ENCODE results near the gene SDSL. TPM values are rescaled to one million over a fixed set of nuclear protein-coding genes. Genes with fewer than 3 reads are reported as not detected.

Gene SDSL, protein sequence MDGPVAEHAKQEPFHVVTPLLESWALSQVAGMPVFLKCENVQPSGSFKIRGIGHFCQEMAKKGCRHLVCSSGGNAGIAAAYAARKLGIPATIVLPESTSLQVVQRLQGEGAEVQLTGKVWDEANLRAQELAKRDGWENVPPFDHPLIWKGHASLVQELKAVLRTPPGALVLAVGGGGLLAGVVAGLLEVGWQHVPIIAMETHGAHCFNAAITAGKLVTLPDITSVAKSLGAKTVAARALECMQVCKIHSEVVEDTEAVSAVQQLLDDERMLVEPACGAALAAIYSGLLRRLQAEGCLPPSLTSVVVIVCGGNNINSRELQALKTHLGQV
- total RNA-seq, result 10 to 100 TPM; 14.7 to 20.1 TPM
- long read RNA-seq, transcript SDSL-202 (8 exons, 1,449 nt), result major isoform, 16 of 20 reads
- long read RNA-seq, partial matches to known transcripts, result 3 of 20 reads
- long read RNA-seq, other reads (novel, unspliced or antisense), result 1 of 20 reads

- DNase-seq (peak; percentile 75 to 77), ATAC-seq (peak; percentile 97)
- intact Hi-C loops (cut with DNase I, micrococcal nuclease), result no loop called here
These were observed at the start of gene SDSL for GRCh38 chr12:113422030-113422885. SDSL (plus strand) TSS chr12:113422380; CDS start chr12:113427983, 5,603 bp downstream.

GRCh38 chr12:113373440-113373839 lies 48.7 kb upstream of the SDSL start:
- intact Hi-C loops (cut with DNase I, micrococcal nuclease), result no loop called here
- no peak for ATAC-seq
- no peak for DNase-seq

DNA sequence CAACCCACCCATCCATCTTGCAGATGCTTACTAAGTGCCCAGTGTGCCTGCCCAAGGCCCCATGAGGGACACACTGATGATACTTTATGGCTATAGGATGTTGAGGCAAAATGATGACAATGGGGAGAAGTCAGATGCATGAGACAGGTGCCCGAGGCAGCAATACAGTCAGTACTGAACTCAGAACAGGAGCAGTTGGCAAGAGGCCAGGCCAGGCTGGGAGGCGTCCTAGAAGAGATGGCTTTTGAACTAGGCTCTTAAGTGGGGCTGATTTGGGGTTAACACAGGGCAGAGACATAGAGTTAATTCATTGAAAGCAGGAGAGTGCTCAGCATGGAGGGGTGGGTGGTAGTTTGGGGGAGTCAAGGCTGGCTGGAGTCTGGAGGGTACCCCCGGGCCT lies 48.2 kb upstream of the SDSL start:
- ATAC-seq, result no peak
- intact Hi-C loops (cut with DNase I, micrococcal nuclease), result no loop called here
- peak in 1 of 2 donors; percentile 18 for DNase-seq

GRCh38 chr12:113374823-113375428 lies 47.3 kb upstream of the SDSL start:
- no peak for DNase-seq
- ATAC-seq, result no peak
- intact Hi-C loops (cut with DNase I, micrococcal nuclease), result no loop called here

DNA sequence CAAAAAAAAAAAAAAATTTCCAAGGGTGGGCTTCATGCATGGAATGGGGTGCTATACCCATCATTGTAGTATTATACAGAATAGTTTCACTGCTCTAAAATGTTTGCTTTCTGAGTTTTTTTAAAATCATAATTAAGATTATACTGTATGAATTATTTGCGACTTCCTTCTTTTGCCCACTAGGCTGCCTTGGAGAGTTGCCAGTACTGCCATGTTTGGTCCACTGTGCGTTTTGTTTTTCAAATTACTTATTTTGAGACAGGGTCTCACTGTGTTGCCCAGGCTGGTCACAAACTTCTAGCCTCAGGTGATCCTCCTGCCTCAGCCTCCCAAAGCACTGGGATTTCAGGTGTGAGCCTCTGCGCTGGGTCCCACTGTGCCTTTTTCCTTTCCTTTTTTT lies 43.9 kb upstream of the SDSL start:
- no peak for DNase-seq
- intact Hi-C loops (cut with DNase I, micrococcal nuclease), result no loop called here
- ATAC-seq, result no peak

- intact Hi-C loops (cut with DNase I, micrococcal nuclease), result no loop called here
- no peak for DNase-seq
- ATAC-seq, result no peak
These were observed 41.0 kb upstream of the SDSL start for GRCh38 chr12:113381220-113381619.

DNA sequence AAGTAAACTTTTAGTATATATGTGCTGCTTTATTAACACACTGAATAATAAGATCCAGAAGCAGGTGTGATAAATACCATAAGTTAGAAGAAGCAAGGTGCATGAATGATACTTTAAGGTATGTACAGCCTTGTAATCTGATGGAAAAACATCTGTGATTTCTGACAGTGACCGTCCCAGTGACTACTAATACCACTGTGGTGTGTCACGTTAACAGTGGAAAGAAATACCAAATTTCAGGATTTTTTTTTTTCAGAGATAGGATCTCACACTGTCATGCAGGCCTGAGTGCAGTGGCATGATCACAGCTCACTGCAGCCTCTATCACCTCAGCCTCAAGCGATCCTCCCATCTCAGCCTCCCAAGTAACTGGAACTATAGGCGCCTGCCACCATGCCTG lies 40.0 kb upstream of the SDSL start:
- intact Hi-C loops (cut with DNase I, micrococcal nuclease), result no loop called here
- DNase-seq, result no peak
- ATAC-seq, result no peak

GRCh38 chr12:113384778-113385177 lies 37.4 kb upstream of the SDSL start:
- ATAC-seq, result no peak
- DNase-seq, result no peak
- intact Hi-C loops (cut with DNase I, micrococcal nuclease), result no loop called here

GRCh38 chr12:113385282-113385882 lies 36.8 kb upstream of the SDSL start:
- intact Hi-C loops (cut with DNase I, micrococcal nuclease), result no loop called here
- DNase-seq (no peak), ATAC-seq (no peak)

DNA sequence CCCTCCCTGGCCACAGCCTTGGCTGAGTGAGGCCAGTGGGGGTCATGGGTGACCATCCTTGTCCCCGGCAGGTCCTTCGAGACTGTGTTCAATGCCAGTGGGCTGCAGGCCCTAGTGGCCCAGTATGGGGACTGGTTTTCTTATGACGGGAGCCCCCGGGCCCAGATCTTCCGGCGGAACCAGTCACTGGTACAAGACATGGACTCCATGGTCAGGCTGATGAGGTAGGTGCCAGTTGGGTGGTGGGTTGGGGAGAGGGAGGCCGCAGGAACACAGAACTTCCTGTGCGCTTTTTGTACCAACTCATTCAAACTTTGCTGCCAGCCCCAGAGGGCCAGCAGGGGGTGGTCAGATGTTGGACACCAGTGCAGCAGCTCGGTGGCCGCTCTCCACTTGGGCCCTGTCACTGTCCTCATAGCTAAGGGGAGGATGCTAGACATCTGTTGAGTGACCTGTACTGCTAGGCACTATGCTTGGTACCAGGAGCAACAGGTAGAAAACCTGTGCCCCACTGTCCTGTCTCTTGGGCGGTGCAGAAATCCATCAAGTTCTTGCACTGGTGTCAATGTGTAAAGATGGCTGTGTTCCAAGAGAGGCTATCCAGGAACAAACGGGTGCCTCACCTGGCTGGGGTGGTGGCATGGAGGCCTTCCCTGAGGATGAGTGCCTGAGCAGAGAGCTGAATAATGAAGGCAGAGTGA lies 35.2 kb upstream of the SDSL start:
- DNase-seq (no peak), ATAC-seq (no peak)
- intact Hi-C loops (cut with DNase I, micrococcal nuclease), result no loop called here

DNA sequence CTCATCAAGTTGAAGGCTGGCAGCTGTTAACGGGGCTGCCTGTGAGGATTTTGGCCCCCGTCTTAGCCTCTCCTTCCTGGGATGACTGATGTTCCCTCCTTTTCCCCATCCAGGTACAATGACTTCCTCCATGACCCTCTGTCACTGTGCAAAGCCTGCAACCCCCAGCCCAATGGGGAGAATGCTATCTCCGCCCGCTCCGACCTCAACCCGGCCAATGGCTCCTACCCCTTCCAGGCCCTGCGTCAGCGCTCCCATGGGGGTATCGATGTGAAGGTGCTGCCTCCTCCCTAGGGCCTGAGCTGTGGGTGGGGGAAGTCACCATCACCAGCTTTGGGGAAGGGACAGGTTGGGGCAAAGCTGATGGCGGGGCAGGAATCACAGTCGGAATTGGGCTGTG lies 34.5 kb upstream of the SDSL start:
- no peak for ATAC-seq
- intact Hi-C loops (cut with DNase I, micrococcal nuclease), result no loop called here
- no peak for DNase-seq

- ATAC-seq, result no peak
- intact Hi-C loops (cut with DNase I, micrococcal nuclease), result no loop called here
- no peak for DNase-seq
These were observed 33.8 kb upstream of the SDSL start for GRCh38 chr12:113388351-113388750.

DNA sequence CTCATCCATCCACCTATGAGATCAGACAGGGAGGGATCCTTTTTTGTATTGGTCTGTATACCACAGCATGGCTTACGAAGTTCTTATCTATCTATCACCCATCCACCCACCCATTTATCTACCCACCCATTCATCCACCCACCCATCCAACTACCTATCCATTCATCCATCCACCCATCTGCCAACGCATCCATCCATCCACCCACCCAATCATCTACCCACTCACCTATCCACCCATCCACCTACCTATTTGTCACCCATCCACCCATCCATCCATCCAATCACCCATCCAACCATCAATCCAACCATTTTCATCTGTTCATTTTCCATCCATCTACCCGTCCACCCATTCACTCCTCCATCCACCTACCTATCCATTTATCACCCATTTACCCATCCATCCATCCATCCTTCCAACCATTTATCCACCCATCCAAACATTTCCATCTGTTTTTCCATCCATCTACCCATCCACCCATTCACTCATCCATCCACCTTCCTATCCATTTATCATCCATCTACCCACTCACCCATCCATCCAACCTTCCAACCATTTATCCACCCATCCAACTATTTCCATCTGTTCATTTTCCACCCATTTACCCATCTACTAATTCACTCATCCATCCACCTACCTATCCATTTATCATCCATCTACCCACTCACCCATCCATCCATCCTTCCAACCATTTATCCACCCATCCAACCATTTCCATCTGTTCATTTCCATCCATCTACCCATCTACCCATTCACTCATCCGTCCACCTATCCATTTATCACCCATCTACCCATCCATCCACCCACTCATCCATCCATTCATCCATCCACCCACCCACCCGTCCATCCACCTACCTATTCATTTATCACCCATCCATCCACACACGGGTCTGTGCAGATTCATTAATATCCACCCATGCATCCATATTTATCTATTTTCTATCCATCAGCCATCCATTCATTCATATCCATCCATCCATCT lies 31.8 kb upstream of the SDSL start:
- intact Hi-C loops (cut with DNase I, micrococcal nuclease), result no loop called here
- DNase-seq (no peak), ATAC-seq (no peak)

DNA sequence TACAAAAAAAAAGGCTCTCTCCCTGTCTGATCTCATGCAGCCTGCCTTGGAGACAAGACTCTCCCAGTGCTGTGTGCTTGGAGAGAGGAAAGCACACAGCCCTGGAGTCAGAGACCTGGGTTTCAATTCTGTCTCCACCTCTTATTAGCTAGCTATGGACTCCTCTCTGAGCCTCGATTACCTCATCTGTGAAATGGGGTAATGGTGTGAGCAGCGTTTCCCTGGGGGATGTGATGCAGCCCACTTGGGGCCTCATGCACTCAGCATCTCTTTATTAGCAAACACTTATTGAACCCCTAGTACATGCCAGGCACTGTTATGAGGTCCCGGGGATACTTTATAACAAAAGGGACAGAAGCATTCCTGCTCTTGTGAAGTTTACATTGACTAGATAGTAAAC lies 31.0 kb upstream of the SDSL start:
- DNase-seq, result no peak
- ATAC-seq, result no peak
- intact Hi-C loops (cut with DNase I, micrococcal nuclease), result no loop called here

DNA sequence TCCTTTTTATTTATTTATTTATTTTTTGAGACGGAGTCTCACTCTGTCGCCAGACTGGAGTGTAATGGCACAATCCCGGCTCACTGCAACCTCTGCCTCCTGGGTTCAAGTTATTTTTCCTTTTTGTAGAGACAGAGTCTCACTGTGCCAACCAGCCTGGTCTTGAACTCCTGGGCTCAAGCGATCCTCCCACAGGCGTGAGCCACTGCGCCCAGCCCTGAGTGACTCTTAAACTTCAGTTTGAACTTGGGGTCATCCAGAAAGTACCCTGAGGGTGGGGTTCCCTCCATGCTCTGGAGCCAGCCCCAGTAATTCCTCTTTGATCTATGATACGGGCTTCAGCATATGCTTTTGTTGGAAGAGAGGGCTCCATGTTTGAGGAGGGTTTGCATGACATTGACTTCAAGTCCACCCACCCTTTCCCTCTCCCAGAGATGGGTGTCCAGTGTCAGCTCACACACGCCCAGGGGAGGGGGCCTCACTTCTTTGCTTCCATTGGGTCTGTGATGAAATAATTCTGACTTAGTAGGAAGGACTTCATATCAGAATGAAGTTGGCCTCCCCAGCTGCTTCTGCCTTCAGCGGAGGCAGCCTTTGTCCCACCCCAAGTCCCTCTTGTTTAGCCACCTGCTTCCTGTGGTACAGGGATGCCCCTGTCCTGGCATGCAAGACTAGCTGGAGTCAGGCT lies 30.4 kb upstream of the SDSL start:
- DNase-seq (no peak), ATAC-seq (no peak)
- intact Hi-C loops (cut with DNase I, micrococcal nuclease), result no loop called here

- intact Hi-C loops (cut with DNase I, micrococcal nuclease), result no loop called here
- ATAC-seq (no peak), DNase-seq (no peak)
These were observed 29.7 kb upstream of the SDSL start for GRCh38 chr12:113392520-113392919.

DNA sequence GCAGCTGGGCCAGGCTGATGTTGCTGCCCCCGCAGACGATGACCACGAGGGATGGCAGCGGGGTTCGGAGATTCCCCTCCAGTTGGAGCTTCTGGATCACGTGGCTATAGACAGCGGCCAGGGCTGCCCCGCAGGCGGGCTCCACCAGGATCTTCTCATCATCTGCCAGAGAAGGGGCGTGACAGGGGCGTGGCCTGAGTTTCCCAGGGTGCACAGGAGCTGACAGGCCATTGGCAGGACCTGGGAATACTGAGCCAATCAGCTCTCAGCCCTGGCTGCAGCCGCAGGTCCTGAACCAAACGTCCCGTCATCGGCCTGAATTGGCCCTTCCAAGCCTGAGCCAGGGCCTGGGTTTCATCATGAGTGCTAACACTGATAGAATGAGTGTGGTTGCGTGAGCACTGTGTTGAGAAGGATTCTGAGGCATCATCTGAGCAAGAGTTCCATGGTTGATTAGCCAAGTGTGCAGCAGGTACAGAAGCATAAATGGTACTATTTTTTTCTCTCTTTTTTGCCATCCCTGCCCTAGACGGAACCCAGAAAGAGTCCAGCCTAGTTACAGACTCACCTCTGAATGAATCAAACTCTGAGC lies 29.1 kb upstream of the SDSL start:
- intact Hi-C loops (cut with DNase I, micrococcal nuclease), result no loop called here
- DNase-seq, result no peak
- ATAC-seq, result peak; percentile 17
